ENCODE results near the gene SAMD8.

The SAMD8 gene

GRCh38 chr10:75137533-75138438, 26.3 kb downstream of the SAMD8 start:
- H3K27ac ChIP-seq, result no peak overlapping the region
- TF ChIP-seq CTCF (conservative IDR thresholded peaks at IDR 0.05), result no peak

- no peak for TF ChIP-seq CTCF (conservative IDR thresholded peaks at IDR 0.05)
Measured at GRCh38 chr10:75140246-75140645, 28.8 kb downstream of the SAMD8 start.

GRCh38 chr10:75143353-75143752, 31.9 kb downstream of the SAMD8 start:
- no peak for TF ChIP-seq CTCF (conservative IDR thresholded peaks at IDR 0.05)
- no peak overlapping the region for H3K27ac ChIP-seq

More at GRCh38 chr10:75140246-75140645, 28.8 kb downstream of the SAMD8 start:
- no peak overlapping the region for H3K27ac ChIP-seq

GRCh38 chr10:75145590-75145989, 34.1 kb downstream of the SAMD8 start:
- TF ChIP-seq CTCF (conservative IDR thresholded peaks at IDR 0.05), result no peak
- H3K27ac ChIP-seq, result no peak overlapping the region

- H3K27ac ChIP-seq, result no peak overlapping the region
- TF ChIP-seq CTCF (conservative IDR thresholded peaks at IDR 0.05), result no peak
Measured at GRCh38 chr10:75146780-75147179, 35.3 kb downstream of the SAMD8 start.

- TF ChIP-seq CTCF (conservative IDR thresholded peaks at IDR 0.05), result no peak
- H3K27ac ChIP-seq, result no peak overlapping the region
Measured at GRCh38 chr10:75150656-75151055, 39.2 kb downstream of the SAMD8 start.

GRCh38 chr10:75159519-75159918, 48.1 kb downstream of the SAMD8 start:
- H3K27ac ChIP-seq, result no peak overlapping the region

More at GRCh38 chr10:75159519-75159918, 48.1 kb downstream of the SAMD8 start:
- TF ChIP-seq CTCF (conservative IDR thresholded peaks at IDR 0.05), result no peak
